GM18861 (cell line): ENCODE measurements around the gene MYO18B.

ENCODE experiments used
- ATAC-seq: cut with Tn5 transposase; IDR thresholded peaks from one replicate; pipeline ENCODE4 v1.9.1; 2021; ENCODE audit not compliant: unreplicated experiment

MYO18B gene

DNA sequence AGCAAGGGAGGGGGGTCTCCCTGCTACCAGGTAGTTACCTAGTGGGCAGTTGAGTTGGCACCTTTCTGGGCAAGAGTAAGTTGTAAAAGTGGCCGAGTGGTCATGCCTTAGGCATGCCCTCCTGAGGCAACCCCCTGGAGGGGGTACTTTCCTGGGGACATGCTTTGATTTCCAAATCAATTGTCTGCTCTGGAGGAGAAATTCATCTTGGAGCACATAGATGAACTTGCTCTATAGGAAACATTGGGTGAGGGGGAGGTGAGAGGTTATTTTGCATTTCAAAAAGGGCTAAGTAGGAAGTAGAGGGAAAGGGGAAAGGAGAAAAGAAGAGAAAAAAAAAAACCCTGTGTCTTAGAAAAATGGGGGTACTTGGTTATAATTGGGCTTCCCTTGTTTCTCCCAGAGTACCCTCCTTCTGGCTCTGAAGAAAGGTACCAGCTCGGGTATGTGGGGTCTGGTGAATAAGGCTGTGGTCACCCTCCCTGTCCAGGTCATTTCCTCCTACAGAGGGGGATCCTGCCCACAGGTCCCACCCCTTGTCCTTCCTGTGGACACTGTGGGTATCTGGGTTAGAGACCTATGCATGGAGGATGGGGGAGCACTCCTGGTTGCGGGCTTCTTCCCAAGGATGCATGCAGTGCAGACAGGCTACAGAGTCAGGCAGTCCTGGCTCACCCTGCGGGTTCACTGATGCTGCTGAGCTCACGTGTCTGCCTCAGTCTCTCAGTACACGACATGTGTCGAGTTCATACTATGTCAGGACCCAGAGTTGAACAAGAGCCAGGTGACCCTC, 193.5 kb downstream of the MYO18B start:
- ATAC-seq: no peak

- no peak for ATAC-seq
These were observed 196.2 kb downstream of the MYO18B start for GRCh38 chr22:25938151-25938550.

GRCh38 chr22:25939384-25939783, 197.4 kb downstream of the MYO18B start:
- ATAC-seq: no peak

DNA sequence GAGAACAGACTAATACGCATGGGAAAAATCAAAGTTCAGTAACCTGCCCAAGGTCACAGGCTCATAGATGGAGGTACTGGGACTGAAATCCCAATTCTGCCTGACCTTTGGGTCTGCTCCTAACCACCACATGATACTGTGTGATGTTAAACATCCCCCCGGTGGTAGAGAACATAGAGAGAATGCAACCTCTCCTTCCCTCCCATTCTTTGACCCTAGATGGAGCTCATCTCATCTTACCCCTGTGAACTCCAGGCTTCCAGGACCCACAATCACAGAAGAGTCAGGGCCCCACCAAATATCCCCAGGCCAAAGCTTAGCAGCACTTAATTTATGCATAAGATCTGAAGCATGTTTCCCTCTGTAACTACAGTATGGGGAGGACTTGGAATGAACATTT, 198.5 kb downstream of the MYO18B start:
- no peak for ATAC-seq

DNA sequence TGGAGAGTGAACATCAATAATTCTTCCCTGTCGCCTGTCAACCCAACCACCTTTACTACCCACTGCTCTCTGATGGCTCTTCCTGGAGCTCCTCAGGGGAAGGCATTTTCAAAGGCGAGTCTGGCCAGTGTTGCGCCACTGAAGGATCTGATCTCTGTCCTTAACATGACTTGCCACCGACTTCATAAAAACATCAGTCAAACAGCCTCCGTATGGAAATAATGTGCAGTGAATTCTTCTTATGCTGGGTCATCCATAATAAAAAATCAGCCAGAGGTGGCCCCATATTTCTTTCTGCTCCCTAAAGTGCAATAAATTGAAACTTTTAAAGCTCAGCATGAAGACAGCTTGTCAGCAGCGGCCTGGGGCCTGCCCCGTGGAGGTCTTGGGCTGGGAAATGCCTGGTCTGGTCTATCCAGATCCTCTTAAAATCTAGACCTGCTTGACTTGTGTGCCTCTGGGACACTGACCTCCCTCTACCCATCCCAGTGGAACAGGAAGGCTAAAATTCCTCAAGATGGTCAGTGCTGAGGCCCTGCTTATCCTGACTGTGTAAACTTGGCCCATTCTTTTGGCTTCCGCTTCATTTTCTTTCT, 199.5 kb downstream of the MYO18B start:
- no peak for ATAC-seq

GRCh38 chr22:25942115-25942855, 200.3 kb downstream of the MYO18B start:
- no peak for ATAC-seq

DNA sequence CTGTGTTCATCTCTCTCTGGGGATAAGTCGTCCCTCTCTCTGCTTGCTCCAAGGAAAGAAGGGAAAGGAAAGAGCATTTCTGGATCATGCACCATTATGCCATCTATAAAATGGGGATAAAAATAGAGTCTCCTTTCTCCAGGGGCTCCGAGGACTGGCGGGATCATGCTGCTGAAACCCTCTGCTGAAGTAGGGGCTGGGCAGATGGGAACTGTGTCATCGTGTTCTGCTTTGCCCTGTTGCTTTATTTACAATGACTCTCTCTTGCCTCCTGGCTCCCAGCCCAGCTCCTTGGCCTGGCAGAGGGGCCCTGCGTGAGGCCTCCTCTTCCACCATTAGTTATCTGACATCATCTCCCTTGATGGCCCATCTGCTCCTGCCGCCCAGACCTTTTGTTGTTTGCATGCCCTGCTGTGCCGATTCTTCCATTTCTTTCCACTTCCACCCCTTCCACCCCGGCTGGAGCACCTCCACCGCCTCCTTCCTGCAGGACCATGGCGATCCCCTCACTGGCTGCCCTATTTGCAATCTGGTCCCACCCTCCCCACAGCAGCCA, 200.9 kb downstream of the MYO18B start:
- no peak for ATAC-seq

GRCh38 chr22:25950111-25950510, 208.1 kb downstream of the MYO18B start:
- no peak for ATAC-seq

DNA sequence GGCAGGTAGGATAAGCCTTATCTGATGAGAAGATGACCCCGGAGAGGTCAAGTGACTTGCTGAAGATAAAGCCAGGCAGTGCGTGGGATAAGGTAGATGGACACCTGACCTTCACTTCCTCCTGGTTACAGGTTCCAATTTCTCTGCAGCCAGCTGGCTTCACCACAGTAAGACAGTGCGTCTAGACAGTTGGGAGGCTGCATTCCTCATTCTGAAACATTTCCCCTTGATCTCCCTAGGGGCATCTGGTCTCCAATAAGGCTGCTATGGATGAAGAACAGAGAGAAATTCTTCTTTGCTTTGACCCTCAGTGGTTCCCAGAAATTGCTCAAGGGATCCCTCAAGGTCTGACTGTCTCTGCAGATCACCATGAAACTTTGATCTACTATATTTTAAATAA, 211.3 kb downstream of the MYO18B start:
- no peak for ATAC-seq

- no peak for ATAC-seq
These were observed 211.9 kb downstream of the MYO18B start for GRCh38 chr22:25953919-25954318.

GRCh38 chr22:25955323-25955722, 213.3 kb downstream of the MYO18B start:
- ATAC-seq: no peak

GRCh38 chr22:25956801-25957200, 214.8 kb downstream of the MYO18B start:
- no peak for ATAC-seq

GRCh38 chr22:25959818-25960774, 218.1 kb downstream of the MYO18B start:
- ATAC-seq: no peak

DNA sequence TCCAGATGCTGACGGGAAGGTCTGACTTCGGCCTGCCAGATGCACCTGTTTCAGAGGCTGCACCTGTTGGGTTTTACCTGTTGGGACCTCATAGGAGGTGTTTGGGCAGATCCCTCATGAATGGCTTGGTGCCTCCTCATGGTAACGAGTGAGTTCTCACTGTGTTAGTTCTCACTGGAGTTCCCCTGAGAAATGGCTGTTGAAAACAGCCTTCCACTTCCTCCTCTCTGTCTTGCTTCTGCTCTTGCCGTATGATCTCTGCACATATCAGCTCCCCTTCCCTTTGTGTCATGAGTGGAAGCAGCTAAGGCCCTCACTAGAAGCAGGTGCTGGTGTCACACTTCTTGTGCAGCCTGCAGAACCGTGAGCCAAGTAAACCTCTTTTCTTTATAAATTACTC, 219.7 kb downstream of the MYO18B start:
- no peak for ATAC-seq

GRCh38 chr22:25962711-25963110, 220.7 kb downstream of the MYO18B start:
- no peak for ATAC-seq

DNA sequence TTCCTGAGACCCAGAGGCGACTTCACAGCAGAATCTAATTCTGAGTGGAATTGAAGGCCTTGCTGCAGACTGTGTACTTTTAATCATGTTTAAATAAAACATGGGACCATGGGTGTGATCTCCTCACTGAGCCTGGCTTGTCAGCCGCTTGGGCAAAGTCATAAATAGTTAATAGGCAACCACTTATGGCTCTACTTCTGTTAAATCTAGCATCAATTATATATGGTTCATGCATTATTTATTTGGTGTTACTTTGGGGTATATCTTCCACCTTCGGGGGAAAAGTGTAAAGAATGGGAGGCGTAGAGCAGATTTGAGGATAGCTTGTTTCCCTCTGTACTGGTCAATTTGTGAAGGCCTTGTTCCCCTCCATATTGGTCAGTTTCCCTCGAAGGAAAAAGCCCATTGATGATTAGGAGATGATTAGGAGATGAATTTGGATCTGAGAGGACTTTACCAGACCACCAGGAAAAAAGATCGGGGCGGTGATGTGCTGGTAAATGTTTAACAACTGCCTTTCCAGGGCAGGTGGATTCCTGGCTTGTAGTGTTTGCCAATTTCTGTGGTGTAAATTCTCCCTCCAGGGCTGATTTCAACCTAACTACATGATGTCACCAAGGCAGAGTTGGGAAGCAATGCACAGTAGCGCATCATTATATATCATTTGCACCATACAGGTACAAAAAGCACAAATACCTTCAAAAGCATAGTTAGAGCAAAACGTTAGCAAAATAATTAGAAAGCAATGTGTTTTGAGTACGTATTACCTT, 223.2 kb downstream of the MYO18B start:
- no peak for ATAC-seq

- ATAC-seq: no peak
These were observed 224.5 kb downstream of the MYO18B start for GRCh38 chr22:25966448-25966913.

DNA sequence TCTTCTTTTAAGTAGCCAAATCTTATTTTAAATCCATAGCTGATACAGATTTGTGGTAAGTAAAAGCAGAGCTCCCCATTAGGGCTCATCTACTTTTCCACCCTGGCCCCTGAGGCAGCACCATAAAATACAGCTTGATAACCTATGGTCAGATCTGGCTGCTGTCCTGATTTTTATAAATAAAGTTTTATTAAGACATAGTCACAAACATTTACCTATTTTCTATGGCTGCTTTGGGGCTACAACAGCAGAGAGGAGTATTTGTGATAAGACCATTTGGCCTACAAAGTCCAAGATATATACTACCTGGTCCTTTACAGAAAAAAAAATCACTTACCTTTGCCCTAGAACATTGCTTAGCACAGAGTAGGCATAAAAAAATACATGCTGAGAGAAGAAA, 227.3 kb downstream of the MYO18B start:
- ATAC-seq: no peak

GRCh38 chr22:25969901-25970300, 227.9 kb downstream of the MYO18B start:
- ATAC-seq: no peak
